ENCODE results near the gene SH3GLB2. TPM values are rescaled to one million over a fixed set of nuclear protein-coding genes. Genes with fewer than 3 reads are reported as not detected.
"Not testable (repeated sequence)": the region's sequence is repeated elsewhere in the genome, so short reads cannot be mapped to it uniquely, and the experiment has no call there.

The SH3GLB2 gene
- total and polyA plus RNA-seq, 12 donors: 25.2 to 51.3 (median 33.5) TPM

DNA sequence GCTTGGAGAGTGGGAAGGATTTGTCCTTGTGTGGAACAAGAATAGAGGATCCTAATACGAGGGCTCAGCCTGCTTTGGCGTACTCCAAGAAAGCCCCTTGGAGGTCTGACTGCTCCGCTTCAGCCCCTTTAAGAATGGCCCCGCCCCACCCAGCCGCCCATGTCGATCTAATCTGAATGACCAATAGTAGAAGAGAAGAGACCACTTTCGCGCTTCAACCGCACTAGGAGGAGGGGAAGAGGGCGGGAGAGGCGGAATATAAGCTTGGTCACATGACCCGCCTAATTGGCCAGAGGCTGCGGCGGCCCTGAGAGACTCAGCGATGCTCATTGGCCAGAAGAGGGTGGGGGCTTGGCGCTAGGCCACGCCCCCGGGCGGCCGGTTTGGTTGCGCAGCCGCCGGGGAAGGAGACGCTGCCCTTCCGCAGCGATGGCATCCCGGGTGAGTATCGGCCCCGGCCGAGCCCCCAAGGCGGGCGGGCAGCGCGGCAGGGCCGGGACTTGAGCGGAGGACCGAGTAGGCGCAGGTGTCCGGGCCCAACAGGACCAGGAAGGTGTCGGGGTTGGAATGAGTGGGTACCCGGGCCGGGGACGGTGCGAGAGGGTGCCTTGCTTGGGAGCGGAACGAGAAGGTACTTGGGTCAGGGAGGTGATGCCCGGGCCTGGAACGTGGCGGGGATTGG lies 8.3 kb upstream of the SH3GLB2 start, which contains the start of gene MIGA2:
Gene MIGA2, plus strand, starts transcription at position 386 of the 682 bp plus-strand sequence. CDS start 3,969 bp downstream, outside the sequence.
- no peaks in the 10 kb centered on the region for H3K9me3 ChIP-seq
- peaks cover 0 to 15% (median 5%) of the 10 kb centered on the region in 9 donors for H3K36me3 ChIP-seq
- peak within 1 kb of the TSS; percentile 57 to 91 (median 86) for H3K27ac ChIP-seq
- peak within 1 kb of the TSS; percentile 71 to 99 (median 94) for H3K4me3 ChIP-seq
- ATAC-seq (peak; percentile 96 to 99 (median 98)), DNase-seq (peak; percentile 95 to 99)
- intact Hi-C loops (cut with DNase I): loop anchor here in 2 of 10 donors (1.0 to 2.0 kb wide), 2 partner anchors 8 to 44 kb away; partner anchors contain the start of genes DOLPP1 (in 1 of the 2) and SH3GLB2 (in 1 of the 2)
- TF ChIP-seq, protein P1, sequence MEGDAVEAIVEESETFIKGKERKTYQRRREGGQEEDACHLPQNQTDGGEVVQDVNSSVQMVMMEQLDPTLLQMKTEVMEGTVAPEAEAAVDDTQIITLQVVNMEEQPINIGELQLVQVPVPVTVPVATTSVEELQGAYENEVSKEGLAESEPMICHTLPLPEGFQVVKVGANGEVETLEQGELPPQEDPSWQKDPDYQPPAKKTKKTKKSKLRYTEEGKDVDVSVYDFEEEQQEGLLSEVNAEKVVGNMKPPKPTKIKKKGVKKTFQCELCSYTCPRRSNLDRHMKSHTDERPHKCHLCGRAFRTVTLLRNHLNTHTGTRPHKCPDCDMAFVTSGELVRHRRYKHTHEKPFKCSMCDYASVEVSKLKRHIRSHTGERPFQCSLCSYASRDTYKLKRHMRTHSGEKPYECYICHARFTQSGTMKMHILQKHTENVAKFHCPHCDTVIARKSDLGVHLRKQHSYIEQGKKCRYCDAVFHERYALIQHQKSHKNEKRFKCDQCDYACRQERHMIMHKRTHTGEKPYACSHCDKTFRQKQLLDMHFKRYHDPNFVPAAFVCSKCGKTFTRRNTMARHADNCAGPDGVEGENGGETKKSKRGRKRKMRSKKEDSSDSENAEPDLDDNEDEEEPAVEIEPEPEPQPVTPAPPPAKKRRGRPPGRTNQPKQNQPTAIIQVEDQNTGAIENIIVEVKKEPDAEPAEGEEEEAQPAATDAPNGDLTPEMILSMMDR (IDR thresholded peaks at IDR 0.05): no peak
- WGBS, 2 donors: 0% methylated on average over 46 to 49 of the region's 49 CpGs
- peaks cover 8 to 34% (median 23%) of the 10 kb centered on the region in 9 donors for H3K4me1 ChIP-seq
- H3K27me3 ChIP-seq: no peaks in the 10 kb centered on the region

DNA sequence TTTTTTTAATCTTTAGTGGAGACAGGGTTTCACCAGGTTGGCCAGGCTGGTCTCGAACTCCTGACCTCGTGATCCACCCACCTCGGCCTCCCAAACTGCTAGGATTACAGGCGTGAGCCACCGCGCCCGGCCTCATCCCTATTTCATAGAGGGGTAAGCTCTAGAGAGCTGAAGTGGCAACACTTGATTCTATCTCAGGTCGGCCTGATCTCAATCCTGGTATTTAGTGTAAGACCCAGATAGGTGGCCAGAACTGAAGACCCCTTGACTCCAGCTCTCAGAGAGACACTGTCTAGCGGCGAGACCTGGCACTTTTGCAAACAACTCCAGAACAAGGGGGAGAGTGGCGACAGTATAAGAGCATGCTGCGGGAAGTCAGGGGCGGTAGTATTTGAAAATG lies 7.7 kb upstream of the SH3GLB2 start:
- not testable (repeated sequence) for H3K9me3 ChIP-seq, H3K27me3 ChIP-seq, DNase-seq
- WGBS, 2 donors: 45 to 46% methylated on average over 13 of the region's 13 CpGs
- H3K4me1 ChIP-seq: peaks cover 8 to 34% (median 23%) of the 10 kb centered on the region in 9 donors
- peak overlapping the region in 9 of 10 donors; percentile 71 to 99 (median 94) for H3K4me3 ChIP-seq
- TF ChIP-seq, protein P1 (IDR thresholded peaks at IDR 0.05): peak in 1 of 9 donors; percentile 6
- peak in 7 of 8 donors; percentile 1 to 32 (median 10) for ATAC-seq
- H3K36me3 ChIP-seq: peaks cover 0 to 10% (median 4%) of the 10 kb centered on the region in 9 donors
- H3K27ac ChIP-seq: peak overlapping the region in 9 of 10 donors; percentile 54 to 90 (median 77)
- intact Hi-C loops (cut with DNase I): loop anchor here in 2 of 10 donors (1.0 to 2.0 kb wide), 2 partner anchors 8 to 45 kb away; partner anchors contain the start of genes DOLPP1 (in 1 of the 2) and SH3GLB2 (in 1 of the 2)

DNA sequence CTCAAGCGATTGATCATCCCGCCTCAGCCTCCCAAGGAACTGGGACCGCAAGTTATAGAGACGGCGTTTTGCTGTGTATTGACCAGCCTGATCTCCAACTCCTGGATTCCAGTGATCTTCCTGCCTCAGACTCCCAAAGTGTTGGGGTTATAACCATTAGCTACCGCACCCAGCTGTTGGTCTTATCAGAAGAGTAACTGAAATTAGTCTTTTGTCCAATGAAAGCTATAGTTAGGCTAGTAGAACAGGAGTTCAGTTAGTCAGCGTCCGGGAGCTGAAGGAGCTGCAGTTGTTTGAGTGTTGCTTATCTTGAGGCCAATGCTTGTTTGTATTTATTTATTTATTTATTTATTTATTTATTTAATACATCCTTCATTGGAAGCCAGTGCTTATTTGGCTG lies 5.1 kb upstream of the SH3GLB2 start:
- Histone ChIP-seq H3K27ac (no peak overlapping the region), H3K36me3 (no peaks in the 10 kb centered on the region), H3K4me3 (no peak overlapping the region), H3K9me3 (no peaks in the 10 kb centered on the region), H3K4me1 (peaks cover 8 to 28% (median 23%) of the 10 kb centered on the region in 9 donors), H3K27me3 (no peaks in the 10 kb centered on the region)
- intact Hi-C loops (cut with DNase I): no loop called here
- TF ChIP-seq, protein P1 (IDR thresholded peaks at IDR 0.05): no peak
- WGBS, 2 donors: 89 to 93% methylated on average over 8 of the region's 8 CpGs
- DNase-seq: no peak
- ATAC-seq: no peak

DNA sequence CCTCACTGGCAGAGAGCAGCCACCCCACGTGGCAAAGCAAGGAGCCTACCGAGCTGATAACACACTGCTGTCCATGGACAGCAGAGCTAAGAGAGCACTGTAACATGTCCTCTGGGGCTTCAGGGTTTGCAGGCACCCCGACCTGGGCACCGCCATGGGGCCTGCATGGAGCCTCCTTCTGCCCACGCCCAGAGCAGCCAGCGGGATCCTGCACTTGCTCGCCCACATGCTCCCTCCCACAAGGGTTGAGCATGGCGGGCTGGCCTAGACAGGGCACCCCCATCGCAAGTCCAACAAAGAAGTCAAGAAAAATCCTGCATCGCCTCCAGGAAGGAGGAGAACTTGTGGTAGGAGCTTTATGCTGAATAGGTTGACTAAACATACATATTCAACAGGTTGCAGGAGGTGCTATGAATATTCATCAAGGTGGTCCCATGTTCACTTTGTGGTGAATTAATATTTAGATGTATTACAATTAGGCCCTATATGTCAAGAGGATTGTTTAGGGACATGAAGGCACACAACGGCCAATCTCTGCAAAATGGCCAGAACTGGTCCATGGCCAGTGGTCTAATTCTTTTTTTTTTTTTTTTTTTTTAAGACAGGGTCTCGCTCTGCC lies 4.5 kb upstream of the SH3GLB2 start:
- no peak for ATAC-seq
- H3K27me3 ChIP-seq: no peaks in the 10 kb centered on the region
- DNase-seq: no peak
- H3K4me1 ChIP-seq: peaks cover 6 to 24% (median 17%) of the 10 kb centered on the region in 9 donors
- no peaks in the 10 kb centered on the region for H3K9me3 ChIP-seq
- TF ChIP-seq, protein P1 (IDR thresholded peaks at IDR 0.05): no peak
- no peak overlapping the region for H3K27ac ChIP-seq
- 87 to 92% methylated on average over 12 of the region's 12 CpGs for WGBS, 2 donors
- H3K36me3 ChIP-seq: no peaks in the 10 kb centered on the region
- H3K4me3 ChIP-seq: no peak overlapping the region
- intact Hi-C loops (cut with DNase I): no loop called here

All from heart right ventricle (tissue), 16 donors.